IMR-90 (cell line): ENCODE results near the gene SKP1. TPM values are rescaled to one million over a fixed set of nuclear protein-coding genes. Genes with fewer than 3 reads are reported as not detected.

Experiments
- ATAC-seq: fragments of 200-7000 bp; cut with Tn5 transposase; 2 replicates; pipeline ENCODE4 v1.9.1; 2020; ENCODE audit warnings: low read depth, mild to moderate bottlenecking, moderate library complexity
- BruUV-seq: library from RNA; stranded (reverse); fragments of 400-500 nt; replicated peaks from 2 replicates; lab custom pipeline; 2021; lab: Mats Ljungman, UMichigan
- CTCF ChIA-PET: fragments of 300-600 bp; formaldehyde crosslinking; extraction: SDS; loops from one replicate; lab custom pipeline; 2021; ENCODE audit warnings: antibody characterized with exemption; lab: Yijun Ruan, JAX
- POLR2A ChIA-PET: fragments of 300-600 bp; sonication (Branson Sonifier 250); formaldehyde crosslinking; loops from one replicate; lab custom pipeline; 2022; ENCODE audit warnings: antibody characterized with exemption; ENCODE audit not compliant: unreplicated experiment; lab: Charles Lee
- DNase-seq: peaks from one replicate; pipeline ENCODE4 v3.0.0; 2013
- H2AFZ ChIP-seq: replicated peaks from 2 replicates; pipeline ENCODE3; 2013; ENCODE audit warnings: low read length, mild to moderate bottlenecking; ENCODE audit not compliant: poor library complexity
- H2AK5ac ChIP-seq: 2 replicates; pipeline ENCODE4 v1.6.1; 2013; ENCODE audit warnings: low read depth, low read length, inconsistent platforms
- H2AK9ac ChIP-seq: replicated peaks from 2 replicates; pipeline ENCODE3; 2013; ENCODE audit warnings: mild to moderate bottlenecking, low read depth, low read length, moderate library complexity; ENCODE audit not compliant: poor library complexity
- H2BK120ac ChIP-seq: 2 replicates; pipeline ENCODE4 v1.6.1; 2013; ENCODE audit warnings: low read depth, low read length, inconsistent platforms
- H2BK15ac ChIP-seq: 3 replicates; pipeline ENCODE4 v1.6.1; 2013; ENCODE audit warnings: low read depth, low read length, inconsistent platforms
- H2BK20ac ChIP-seq: 2 replicates; pipeline ENCODE4 v1.6.1; 2013; ENCODE audit warnings: low read depth, mild to moderate bottlenecking, inconsistent platforms, low read length, moderate library complexity
- H2BK5ac ChIP-seq: 2 replicates; pipeline ENCODE4 v1.6.1; 2013; ENCODE audit warnings: mild to moderate bottlenecking, low read depth, low read length, inconsistent platforms; ENCODE audit not compliant: poor library complexity, severe bottlenecking
- H3K14ac ChIP-seq: replicated peaks from 2 replicates; pipeline ENCODE4 v1.6.1; 2013; ENCODE audit warnings: low read depth, low read length, inconsistent platforms
- H3K18ac ChIP-seq: 2 replicates; pipeline ENCODE4 v1.6.1; 2013; ENCODE audit warnings: low read depth, low read length, control low read depth
- H3K23ac ChIP-seq: 2 replicates; pipeline ENCODE4 v1.6.1; 2013; ENCODE audit warnings: low read depth, low read length, inconsistent platforms
- H3K27ac ChIP-seq: 2 replicates; pipeline ENCODE4 v1.5.1; 2013; ENCODE audit warnings: mild to moderate bottlenecking, control low read depth, low read length; ENCODE audit not compliant: insufficient read depth
- H3K27me3 ChIP-seq: 2 replicates; pipeline ENCODE4 v1.6.1; 2013; ENCODE audit warnings: low read length; ENCODE audit not compliant: control insufficient read depth, insufficient read depth
- H3K36me3 ChIP-seq: 2 replicates; pipeline ENCODE4 v1.6.1; 2013; ENCODE audit warnings: low read length, mixed read lengths; ENCODE audit not compliant: control insufficient read depth, insufficient read depth
- H3K4ac ChIP-seq: 2 replicates; pipeline ENCODE4 v1.6.1; 2013; ENCODE audit warnings: low read depth, low read length, inconsistent platforms
- H3K4me1 ChIP-seq: 2 replicates; pipeline ENCODE4 v1.6.1; 2013; ENCODE audit warnings: low read length, mixed read lengths; ENCODE audit not compliant: control insufficient read depth, insufficient read depth
- H3K4me2 ChIP-seq: 2 replicates; pipeline ENCODE4 v1.6.1; 2013; ENCODE audit warnings: low read depth, mild to moderate bottlenecking, control low read depth, low read length, moderate library complexity
- H3K4me3 ChIP-seq: 2 replicates; pipeline ENCODE4 v1.5.1; 2013; ENCODE audit warnings: low read depth, mild to moderate bottlenecking, control low read depth, low read length, moderate library complexity; ENCODE audit not compliant: insufficient read depth
- H3K56ac ChIP-seq: 2 replicates; pipeline ENCODE4 v1.6.1; 2013; ENCODE audit warnings: low read length, inconsistent platforms; ENCODE audit not compliant: insufficient read depth; ENCODE audit errors: extremely low read depth
- H3K79me1 ChIP-seq, 2 experiments: 2 replicates each; pipeline ENCODE4 v1.6.1; 2013; ENCODE audit warnings: low read length in 2 of 2, inconsistent platforms in 1 of 2, low read depth in 1 of 2
- H3K9ac ChIP-seq: 2 replicates; pipeline ENCODE4 v1.6.1; 2013; ENCODE audit warnings: low read depth, low read length, control low read depth
- H3K9me1 ChIP-seq: 2 replicates; pipeline ENCODE4 v1.6.1; 2013; ENCODE audit warnings: low read length, inconsistent platforms; ENCODE audit not compliant: insufficient read depth
- H3K9me3 ChIP-seq: 2 replicates; pipeline ENCODE4 v1.6.1; 2013; ENCODE audit warnings: low read length; ENCODE audit not compliant: control insufficient read depth, insufficient read depth
- H4K20me1 ChIP-seq: 2 replicates; pipeline ENCODE4 v1.6.1; 2013; ENCODE audit warnings: low read length, inconsistent platforms; ENCODE audit not compliant: insufficient read depth
- H4K5ac ChIP-seq: 2 replicates; pipeline ENCODE4 v1.6.1; 2013; ENCODE audit warnings: mild to moderate bottlenecking, low read depth, low read length, control low read depth
- H4K8ac ChIP-seq, 2 experiments: 2 replicates each; pipeline ENCODE4 v1.6.1; 2013; ENCODE audit warnings: low read depth in 2 of 2, low read length in 2 of 2, control low read depth in 1 of 2, inconsistent platforms in 1 of 2
- H4K91ac ChIP-seq: 2 replicates; pipeline ENCODE4 v1.6.1; 2013; ENCODE audit warnings: low read depth, low read length, inconsistent platforms; ENCODE audit not compliant: insufficient read depth
- BHLHE40 ChIP-seq: fragments of 150-350 bp; IDR thresholded peaks from 2 replicates; pipeline ENCODE4 v1.6.1; 2016; ENCODE audit warnings: mild to moderate bottlenecking, low read depth, low read length
- CEBPB ChIP-seq: IDR thresholded peaks from 2 replicates; pipeline ENCODE4 v1.6.1; 2012; ENCODE audit warnings: low read depth, low read length, improper control_type of control experiment
- CHD1 ChIP-seq: IDR thresholded peaks from 2 replicates; pipeline ENCODE4 v1.6.1; 2012; ENCODE audit warnings: low read depth, low read length, improper control_type of control experiment
- CTCF ChIP-seq: conservative IDR thresholded peaks from 2 replicates; pipeline ENCODE4 v1.5.1; 2012; ENCODE audit warnings: mild to moderate bottlenecking, low read depth, low read length, improper control_type of control experiment
- ELK1 ChIP-seq: fragments of 150-350 bp; IDR thresholded peaks from 2 replicates; pipeline ENCODE4 v1.6.1; 2016; ENCODE audit warnings: low read depth, mild to moderate bottlenecking, low read length, moderate library complexity, borderline replicate concordance
- FOS ChIP-seq: fragments of 150-350 bp; IDR thresholded peaks from 2 replicates; pipeline ENCODE4 v1.6.1; 2016; ENCODE audit warnings: low read depth, low read length
- MAFK ChIP-seq: IDR thresholded peaks from 2 replicates; pipeline ENCODE4 v1.6.1; 2012; ENCODE audit warnings: low read depth, low read length, improper control_type of control experiment
- MAZ ChIP-seq: IDR thresholded peaks from 2 replicates; pipeline ENCODE4 v1.6.1; 2012; ENCODE audit warnings: low read depth, mild to moderate bottlenecking, low read length, improper control_type of control experiment, moderate library complexity, borderline replicate concordance
- MXI1 ChIP-seq: IDR thresholded peaks from 2 replicates; pipeline ENCODE4 v1.6.1; 2012; ENCODE audit warnings: low read depth, mild to moderate bottlenecking, low read length, moderate library complexity, borderline replicate concordance
- NFE2L2 ChIP-seq: fragments of 150-350 bp; IDR thresholded peaks from 2 replicates; pipeline ENCODE4 v1.6.1; 2016; ENCODE audit warnings: low read depth, mild to moderate bottlenecking, low read length
- POLR2A ChIP-seq: IDR thresholded peaks from 2 replicates; pipeline ENCODE4 v1.6.1; 2012; ENCODE audit warnings: mild to moderate bottlenecking, low read depth, low read length
- RAD21 ChIP-seq: IDR thresholded peaks from 2 replicates; pipeline ENCODE4 v1.6.1; 2012; ENCODE audit warnings: low read length, improper control_type of control experiment
- RCOR1 ChIP-seq: IDR thresholded peaks from 2 replicates; pipeline ENCODE4 v1.6.1; 2012; ENCODE audit warnings: mild to moderate bottlenecking, low read length, improper control_type of control experiment; ENCODE audit not compliant: insufficient replicate concordance
- RFX5 ChIP-seq: IDR thresholded peaks from 2 replicates; pipeline ENCODE4 v1.8.0; 2012; ENCODE audit warnings: low read depth, mild to moderate bottlenecking, low read length, moderate library complexity
- SMC3 ChIP-seq: fragments of 150-350 bp; IDR thresholded peaks from 2 replicates; pipeline ENCODE4 v1.6.1; 2016; ENCODE audit warnings: low read depth, mild to moderate bottlenecking, antibody characterized with exemption, low read length, moderate library complexity
- USF2 ChIP-seq: fragments of 150-350 bp; IDR thresholded peaks from 2 replicates; pipeline ENCODE4 v1.6.1; 2017; ENCODE audit warnings: mild to moderate bottlenecking, antibody characterized with exemption, low read length, low read depth
- WGBS, 2 experiments: methylation state at CpG; one replicate each; pipeline versions ENCODE4 v1.1.5 to v1.1.7; 2013; ENCODE audit warnings: missing lambda C conversion rate in 2 of 2; ENCODE audit not compliant: insufficient read length in 1 of 2; ENCODE audit errors: extremely low coverage in 2 of 2; 5-methylcytosine and 5-hydroxymethylcytosine counted together
- dilution Hi-C: fragments of 300-500 bp; cut with HindIII; formaldehyde crosslinking; loops from one replicate; pipeline ENCODE4 v1.14.3; 2018; ENCODE audit warnings: low sequenced_read_pairs; ENCODE audit not compliant: unreplicated experiment
- in situ Hi-C: fragments of 300-500 bp; cut with MboI; formaldehyde crosslinking; loops from 3 replicates; pipeline ENCODE4 v1.14.3; 2019; ENCODE audit warnings: low sequenced_read_pairs, inconsistent platforms, mixed read lengths
- intact Hi-C: fragments of 100-400 bp; cut with micrococcal nuclease; formaldehyde crosslinking; loops from 2 replicates; pipeline ENCODE4 v1.10.0; 2022
- polyA plus RNA-seq, 3 experiments: library from polyadenylated mRNA; depleted of rRNA; stranded (reverse); fragments of >200 nt; gene quantifications; 2 replicates each; pipeline ENCODE4 v1.2.3, GENCODE V29; 2012; ENCODE audit warnings: low replicate concordance in 1 of 3
- total RNA-seq: library from RNA; depleted of rRNA; stranded (reverse); fragments of >200 nt; gene quantifications from 2 replicates; pipeline ENCODE4 v1.2.3, GENCODE V29; 2012

The SKP1 gene
- total and polyA plus RNA-seq, 2 of the 4 experiments (the other 2 are of a cell fraction): 206 to 618 TPM

GRCh38 chr5:134215757-134216156 is 39.0 kb upstream of the SKP1 start:
- Histone ChIP-seq H3K4ac (no peak overlapping the region), H2BK5ac (no peak overlapping the region), H3K79me1 (peaks cover 0 to 54% of the 10 kb centered on the region in 2 experiments; a peak in 2 of 4 replicates), H3K14ac (no peak overlapping the region; the same call in 1 of the 2 replicates), H4K8ac (no peak overlapping the region), H3K36me3 (peaks cover 7% of the 10 kb centered on the region), H2BK20ac (no peak overlapping the region), H2BK120ac (no peak overlapping the region), H3K4me2 (no peak overlapping the region), H3K56ac (no peak overlapping the region), H3K27ac (no peak overlapping the region), H3K27me3 (no peaks in the 10 kb centered on the region), H3K9ac (no peak overlapping the region), H4K5ac (no peak overlapping the region), H3K23ac (no peak overlapping the region), H4K20me1 (peaks cover 98% of the 10 kb centered on the region), H2AK5ac (no peak overlapping the region), H3K9me1 (peaks cover 10% of the 10 kb centered on the region), H3K18ac (no peak overlapping the region), H2AK9ac (no peak overlapping the region), H2BK15ac (no peak overlapping the region), H4K91ac (no peak overlapping the region), H3K4me3 (no peak overlapping the region), H2AFZ (no peak overlapping the region), H3K9me3 (peaks cover 5% of the 10 kb centered on the region), H3K4me1 (peaks cover 6% of the 10 kb centered on the region)
- BruUV-seq: no TSS peak
- WGBS, 2 experiments: 100% methylated on average over 1 of the region's 2 CpGs; no CpG with 5 or more reads in 1 of the 2 experiments
- dilution Hi-C loops: no loop called here
- TF ChIP-seq MAFK: no peak
- no peak for TF ChIP-seq CTCF
- TF ChIP-seq SMC3: no peak
- TF ChIP-seq NFE2L2: no peak
- TF ChIP-seq MXI1: no peak
- TF ChIP-seq USF2: no peak
- TF ChIP-seq CHD1: no peak
- TF ChIP-seq FOS: no peak
- TF ChIP-seq RCOR1: no peak
- TF ChIP-seq RAD21: no peak
- TF ChIP-seq MAZ: no peak
- TF ChIP-seq BHLHE40: no peak
- no peak for TF ChIP-seq CEBPB
- TF ChIP-seq POLR2A: no peak
- TF ChIP-seq RFX5: no peak
- TF ChIP-seq ELK1: no peak
- CTCF ChIA-PET: no interaction called here
- ATAC-seq (no peak), DNase-seq (no peak)
- POLR2A ChIA-PET: no interaction called here
- intact Hi-C loops: no loop called here
- in situ Hi-C loops: no loop called here
